GM10266 (cell line): ENCODE results near the gene TANGO6.
A peak's percentile ranks its signal among the peaks of the same experiment; 100 is the strongest.

Experiments
- DNase-seq: peaks from one replicate; pipeline ENCODE4 v3.0.0; 2012; ENCODE audit errors: extremely low spot score
- CTCF ChIP-seq: IDR thresholded peaks from 2 replicates; pipeline ENCODE4 v1.5.1; 2012; ENCODE audit warnings: mild to moderate bottlenecking, low read depth; ENCODE audit not compliant: control insufficient read depth, insufficient read depth; ENCODE audit errors: missing control alignments

TANGO6 gene

GRCh38 chr16:68994324-68994723 lies 151.0 kb downstream of the TANGO6 start:
- no peak for DNase-seq
- no peak for TF ChIP-seq CTCF

- TF ChIP-seq CTCF: no peak
- no peak for DNase-seq
These were observed 151.7 kb downstream of the TANGO6 start for GRCh38 chr16:68995011-68995504.

- no peak for TF ChIP-seq CTCF
- no peak for DNase-seq
These were observed 154.2 kb downstream of the TANGO6 start for GRCh38 chr16:68997564-68997963.

- TF ChIP-seq CTCF: no peak
- DNase-seq: no peak
These were observed 155.8 kb downstream of the TANGO6 start for GRCh38 chr16:68999114-68999513.

- no peak for DNase-seq
- no peak for TF ChIP-seq CTCF
These were observed 160.2 kb downstream of the TANGO6 start for GRCh38 chr16:69003500-69003899.

GRCh38 chr16:69005641-69006355 lies 162.5 kb downstream of the TANGO6 start:
- peak; percentile 9 for DNase-seq
- no peak for TF ChIP-seq CTCF

- TF ChIP-seq CTCF: no peak
- no peak for DNase-seq
These were observed 169.6 kb downstream of the TANGO6 start for GRCh38 chr16:69012906-69013305.
